22Rv1 (cell line): ENCODE results near the gene CD200R1.

ENCODE experiments used
- CTCF ChIP-seq: fragments of 450-650 bp; IDR thresholded peaks from 2 replicates; pipeline ENCODE4 v1.5.1; 2017; ENCODE audit warnings: mild to moderate bottlenecking
- ZFX ChIP-seq: fragments of 450-650 bp; IDR thresholded peaks from 2 replicates; pipeline ENCODE4 v1.6.1; 2017; ENCODE audit warnings: antibody characterized with exemption, borderline replicate concordance

DNA sequence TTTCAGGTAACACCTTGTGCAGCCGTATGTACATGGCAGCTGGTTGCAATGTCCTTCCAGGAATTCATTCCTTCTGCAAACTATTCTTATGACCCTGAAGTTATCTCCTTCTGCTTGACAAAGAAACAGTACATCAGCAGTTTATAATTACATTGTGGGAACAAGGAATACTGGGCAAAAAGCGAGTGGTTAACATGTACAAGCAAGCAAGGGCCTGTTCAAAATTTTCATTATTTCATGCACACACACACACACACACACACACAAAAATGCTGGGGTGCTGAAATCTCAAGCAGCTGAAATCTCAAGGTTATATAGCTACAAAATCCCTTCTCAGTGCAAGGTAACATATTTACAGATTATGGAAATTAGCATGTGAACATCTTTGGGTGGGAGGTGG, 46.6 kb upstream of the CD200R1 start:
- TF ChIP-seq CTCF = no peak
- no peak for TF ChIP-seq ZFX
